Choroid plexus epithelial cell (primary cell): ENCODE measurements around the gene BDKRB2.

Experiments used
- DNase-seq: peaks from one replicate; pipeline ENCODE4 v3.0.0-alpha.2; 2010; ENCODE audit warnings: low read depth
- H3K4me3 ChIP-seq: 2 replicates; pipeline ENCODE4 v1.5.1; 2011; ENCODE audit warnings: low read depth, mild to moderate bottlenecking, control low read depth, low read length, moderate library complexity
- TF ChIP-seq, protein P1 (sequence below): conservative IDR thresholded peaks from 2 replicates; pipeline ENCODE4 v1.5.1; 2011; ENCODE audit warnings: low read depth, mild to moderate bottlenecking, control low read depth, inconsistent platforms, low read length, moderate library complexity

The BDKRB2 gene

GRCh38 chr14:96285667-96286066 lies 81.0 kb downstream of the BDKRB2 start:
- TF ChIP-seq, protein P1, sequence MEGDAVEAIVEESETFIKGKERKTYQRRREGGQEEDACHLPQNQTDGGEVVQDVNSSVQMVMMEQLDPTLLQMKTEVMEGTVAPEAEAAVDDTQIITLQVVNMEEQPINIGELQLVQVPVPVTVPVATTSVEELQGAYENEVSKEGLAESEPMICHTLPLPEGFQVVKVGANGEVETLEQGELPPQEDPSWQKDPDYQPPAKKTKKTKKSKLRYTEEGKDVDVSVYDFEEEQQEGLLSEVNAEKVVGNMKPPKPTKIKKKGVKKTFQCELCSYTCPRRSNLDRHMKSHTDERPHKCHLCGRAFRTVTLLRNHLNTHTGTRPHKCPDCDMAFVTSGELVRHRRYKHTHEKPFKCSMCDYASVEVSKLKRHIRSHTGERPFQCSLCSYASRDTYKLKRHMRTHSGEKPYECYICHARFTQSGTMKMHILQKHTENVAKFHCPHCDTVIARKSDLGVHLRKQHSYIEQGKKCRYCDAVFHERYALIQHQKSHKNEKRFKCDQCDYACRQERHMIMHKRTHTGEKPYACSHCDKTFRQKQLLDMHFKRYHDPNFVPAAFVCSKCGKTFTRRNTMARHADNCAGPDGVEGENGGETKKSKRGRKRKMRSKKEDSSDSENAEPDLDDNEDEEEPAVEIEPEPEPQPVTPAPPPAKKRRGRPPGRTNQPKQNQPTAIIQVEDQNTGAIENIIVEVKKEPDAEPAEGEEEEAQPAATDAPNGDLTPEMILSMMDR: no peak
- H3K4me3 ChIP-seq: no peak overlapping the region
- DNase-seq: no peak

GRCh38 chr14:96286251-96286650 lies 81.6 kb downstream of the BDKRB2 start:
- no peak for DNase-seq
- H3K4me3 ChIP-seq: no peak overlapping the region
- TF ChIP-seq, protein P1: no peak

DNA sequence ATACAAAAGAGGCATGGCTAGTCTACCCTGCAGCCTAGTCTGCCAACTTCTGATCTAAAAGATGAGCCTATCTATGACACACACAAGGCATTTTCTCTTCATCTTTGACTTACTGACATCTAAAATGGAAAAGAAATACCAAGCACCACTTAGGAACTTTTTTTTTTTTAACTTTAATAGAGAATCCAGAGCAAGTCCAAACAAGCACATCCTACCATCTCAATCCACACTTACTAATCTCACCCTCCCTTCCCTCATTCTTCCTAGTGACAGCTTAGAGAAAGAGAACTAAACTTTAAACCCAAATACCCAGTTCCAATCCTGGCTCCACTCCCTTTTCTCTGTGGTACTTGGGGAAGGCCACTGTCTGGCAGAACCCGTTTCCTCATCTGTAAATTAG lies 83.2 kb downstream of the BDKRB2 start:
- no peak overlapping the region for H3K4me3 ChIP-seq
- DNase-seq: no peak
- TF ChIP-seq, protein P1: no peak
